Activated CD4-positive, alpha-beta T cell treated with anti-CD3 and anti-CD28 coated beads, Interleukin-2, amount 50 U/mL, for 4 hours (primary cell): ENCODE results near the gene KLHL36.
"Not testable (repeated sequence)": the region's sequence is repeated elsewhere in the genome, so short reads cannot be mapped to it uniquely, and the experiment has no call there.

Experiments used
- DNase-seq, 2 experiments: peaks; one replicate each; pipeline ENCODE4 v3.0.0-alpha.2; 2020

Gene KLHL36

DNA sequence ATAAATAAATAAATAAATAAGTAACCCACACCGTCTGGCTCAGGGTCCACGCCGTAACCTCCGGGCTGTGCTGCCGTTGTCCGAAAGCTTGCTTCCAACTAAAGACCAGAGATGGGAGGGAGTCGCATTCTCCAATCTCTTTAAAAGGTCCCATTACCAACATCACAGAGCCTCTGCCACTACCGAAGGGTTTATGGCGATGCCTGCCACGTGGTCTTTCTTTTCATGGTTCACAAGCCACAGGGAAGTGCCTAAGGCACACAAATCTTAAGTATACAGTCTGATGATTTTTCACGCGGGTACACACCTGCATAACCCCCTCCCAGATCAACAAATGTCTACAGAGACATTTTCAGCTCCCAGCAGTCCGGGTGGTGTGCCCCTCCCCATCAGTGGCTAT is 31.8 kb upstream of the KLHL36 start:
- no peak for DNase-seq

- DNase-seq, result peak in 1 of 2 experiments; percentile 40
Measured at GRCh38 chr16:84617041-84617790, 31.1 kb upstream of the KLHL36 start.

DNA sequence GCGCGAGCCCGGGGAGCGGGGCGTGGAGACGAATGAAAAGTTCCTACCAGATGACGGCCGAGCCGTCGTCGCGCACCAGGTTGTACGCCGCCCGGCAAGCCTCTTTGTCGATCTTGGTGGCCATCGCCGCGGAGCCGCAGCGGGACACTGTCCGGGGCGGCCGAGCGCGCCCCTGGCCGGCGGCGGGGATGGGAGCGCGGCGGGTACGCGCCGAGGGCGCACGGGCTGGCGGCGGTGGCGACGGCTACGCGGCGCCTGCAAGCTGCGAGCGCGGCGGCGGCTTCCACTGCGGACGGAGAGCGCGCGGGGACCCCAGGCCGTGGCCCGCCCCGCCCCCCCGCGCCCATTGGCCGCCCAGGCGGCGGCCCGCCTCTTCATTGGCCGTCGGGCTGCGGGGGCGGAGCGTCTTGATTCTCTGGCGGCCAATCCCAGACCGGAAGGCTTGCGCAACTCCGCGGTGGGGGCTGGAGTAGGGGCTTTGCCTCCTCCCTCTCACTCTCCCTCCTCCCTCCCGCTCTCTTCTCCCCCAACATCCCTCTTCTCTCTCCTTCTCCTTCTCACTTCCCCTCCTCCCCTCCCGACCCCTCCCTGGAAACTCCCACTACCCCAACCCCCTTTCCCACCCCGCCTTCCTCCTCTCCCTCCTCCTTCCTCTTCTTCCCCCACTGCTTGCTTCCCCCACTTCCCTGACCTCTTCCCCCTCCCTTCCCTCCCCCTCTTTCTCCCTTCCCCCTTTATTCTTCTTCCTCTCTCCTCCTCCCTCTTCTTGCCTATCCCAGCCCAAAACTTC is 30.3 kb upstream of the KLHL36 start, which contains the start of gene COTL1:
TSS of gene COTL1 (minus strand) at position 288 of the 790 bp plus-strand sequence. CDS start at position 124, 164 bp downstream.
- peak; percentile 94 to 97 for DNase-seq

GRCh38 chr16:84618581-84619460 is 29.5 kb upstream of the KLHL36 start:
- DNase-seq, result no peak

DNA sequence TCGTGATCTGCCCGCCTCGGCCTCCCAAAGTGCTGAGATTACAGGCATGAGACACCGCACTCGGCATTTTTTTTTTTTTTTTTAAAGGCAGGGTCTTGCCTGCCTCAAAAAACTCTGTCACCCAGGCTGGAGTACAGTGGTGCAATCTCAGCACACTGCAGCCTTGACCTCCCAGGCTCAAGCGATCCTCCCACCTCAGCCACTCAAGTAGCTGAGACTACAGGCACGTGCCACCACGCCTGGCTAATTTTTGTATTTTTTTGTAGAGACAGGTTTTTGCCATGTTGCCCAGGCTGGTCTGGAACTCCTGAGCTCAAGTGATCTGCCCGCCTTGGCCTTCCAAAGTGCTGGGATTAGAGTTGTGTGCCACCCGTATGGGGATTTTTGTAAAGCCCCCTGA is 27.4 kb upstream of the KLHL36 start:
- DNase-seq, result not testable (repeated sequence)

GRCh38 chr16:84625556-84625955 is 22.8 kb upstream of the KLHL36 start:
- no peak for DNase-seq

DNA sequence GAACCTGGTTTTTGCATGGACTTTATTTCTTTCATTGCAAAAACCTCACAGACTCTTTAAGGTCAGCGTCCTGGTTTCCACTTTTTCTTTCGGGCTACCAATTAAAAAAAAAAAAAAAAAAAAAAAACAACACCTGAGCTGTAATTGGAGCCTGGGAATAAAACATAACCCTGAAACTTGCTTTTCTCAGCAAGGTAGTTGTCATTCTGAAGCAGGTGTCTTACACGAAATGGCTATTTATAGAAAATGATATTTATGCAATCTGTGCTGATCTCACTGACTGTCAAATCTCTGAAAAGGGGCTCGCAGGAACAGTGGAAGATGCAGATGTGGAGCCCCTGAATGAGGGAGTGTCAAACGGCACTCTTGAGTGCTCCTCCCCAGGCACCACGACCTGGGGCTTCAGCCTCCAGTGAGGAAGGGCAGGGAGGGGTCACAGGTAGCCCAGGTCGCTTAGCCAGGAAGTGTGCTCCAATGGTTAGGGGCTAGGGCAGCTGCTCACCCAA is 20.0 kb upstream of the KLHL36 start:
- no peak for DNase-seq

- no peak for DNase-seq
Measured at GRCh38 chr16:84629580-84629979, 18.7 kb upstream of the KLHL36 start.

DNA sequence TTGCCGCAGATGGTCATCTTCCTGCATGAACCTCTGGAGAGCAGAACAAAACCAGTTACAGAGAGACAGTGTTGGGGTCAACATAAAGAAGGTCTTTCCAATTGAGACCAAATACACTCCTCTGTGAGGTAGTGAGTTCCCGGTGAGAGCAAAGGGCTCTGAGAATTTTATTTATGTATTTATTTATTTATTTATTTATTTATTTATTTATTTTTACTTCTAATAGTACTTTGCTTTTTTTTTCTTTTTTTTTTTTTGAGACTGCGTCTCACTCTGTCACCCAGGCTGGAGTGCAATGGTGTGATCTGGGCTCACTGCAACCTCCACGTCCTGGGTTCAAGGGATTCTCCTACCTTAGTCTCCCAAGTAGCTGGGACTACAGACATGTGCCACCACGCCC is 18.3 kb upstream of the KLHL36 start:
- no peak for DNase-seq

DNA sequence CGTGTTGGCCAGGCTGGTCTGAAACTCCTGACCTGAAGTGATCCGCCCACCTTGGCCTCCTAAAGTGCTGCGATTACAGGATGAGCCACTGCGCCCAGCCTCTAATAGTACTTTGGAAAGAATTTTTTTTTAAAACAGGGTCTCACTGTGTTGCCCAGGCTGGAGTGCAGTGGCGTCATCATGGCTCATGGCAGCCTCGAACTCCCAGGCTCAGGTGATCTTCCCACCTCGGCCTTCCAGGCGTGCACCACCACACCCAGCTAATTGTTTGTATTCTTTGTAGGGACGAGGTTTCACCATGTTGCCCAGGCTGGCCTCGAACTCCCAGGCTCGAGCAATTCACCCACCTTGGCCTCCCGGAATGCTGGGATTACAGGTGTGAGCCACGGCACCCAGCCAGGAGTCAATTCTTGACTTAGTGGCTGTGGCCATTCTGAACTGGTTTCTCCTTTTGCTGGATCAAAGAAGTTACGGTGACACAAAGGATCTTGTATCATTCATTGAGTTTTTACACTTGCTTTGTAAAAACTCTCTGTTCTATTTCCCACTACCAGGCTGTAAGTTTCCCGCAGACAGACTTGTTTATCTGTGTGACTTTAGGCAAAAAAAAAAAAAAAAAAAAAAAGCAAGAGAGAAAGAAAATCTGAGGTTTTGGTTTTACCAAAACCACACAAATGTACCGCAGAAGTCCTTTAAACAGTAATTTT is 17.7 kb upstream of the KLHL36 start:
- DNase-seq, result no peak

GRCh38 chr16:84631153-84631466 is 17.2 kb upstream of the KLHL36 start:
- DNase-seq, result no peak

DNA sequence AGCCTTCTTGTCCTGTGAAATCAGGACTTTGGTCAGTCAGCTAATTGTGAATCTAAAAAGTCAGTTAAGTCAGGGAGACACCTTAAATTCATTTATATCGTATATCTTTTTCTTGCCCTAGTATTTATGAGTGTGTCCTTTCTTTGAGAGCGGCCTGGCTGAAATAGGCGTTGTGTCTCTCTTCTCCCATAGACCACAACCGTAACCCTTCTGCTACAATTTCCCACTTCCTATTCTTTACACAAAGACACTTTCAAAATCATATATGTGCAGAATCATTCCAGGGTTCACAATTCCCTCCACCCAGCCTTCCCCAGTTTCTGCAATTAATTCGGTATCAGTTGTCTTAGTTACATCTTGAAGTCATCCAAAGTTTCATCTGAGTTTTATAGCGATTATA is 16.4 kb upstream of the KLHL36 start:
- DNase-seq, result no peak

DNA sequence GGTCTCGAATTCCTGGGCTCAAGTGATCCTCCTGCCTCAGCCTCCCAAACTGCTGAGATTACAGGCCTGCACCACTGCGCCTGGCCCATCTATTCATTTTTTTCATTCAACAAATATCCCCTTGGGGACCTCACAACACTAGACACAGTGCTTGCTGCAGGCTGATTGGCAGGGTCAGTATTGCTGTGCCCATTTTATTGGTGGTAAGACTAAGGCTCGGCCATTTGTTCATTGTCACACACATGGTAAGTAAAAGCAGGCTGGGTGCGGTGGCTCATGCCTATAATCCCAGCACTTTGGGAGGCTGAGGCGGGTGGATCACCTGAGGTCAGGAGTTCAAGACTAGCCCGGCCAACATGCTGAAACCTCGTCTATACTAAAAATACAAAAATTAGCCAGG is 15.4 kb upstream of the KLHL36 start:
- not testable (repeated sequence) for DNase-seq

- no peak for DNase-seq
Measured at GRCh38 chr16:84633622-84634021, 14.7 kb upstream of the KLHL36 start.

DNA sequence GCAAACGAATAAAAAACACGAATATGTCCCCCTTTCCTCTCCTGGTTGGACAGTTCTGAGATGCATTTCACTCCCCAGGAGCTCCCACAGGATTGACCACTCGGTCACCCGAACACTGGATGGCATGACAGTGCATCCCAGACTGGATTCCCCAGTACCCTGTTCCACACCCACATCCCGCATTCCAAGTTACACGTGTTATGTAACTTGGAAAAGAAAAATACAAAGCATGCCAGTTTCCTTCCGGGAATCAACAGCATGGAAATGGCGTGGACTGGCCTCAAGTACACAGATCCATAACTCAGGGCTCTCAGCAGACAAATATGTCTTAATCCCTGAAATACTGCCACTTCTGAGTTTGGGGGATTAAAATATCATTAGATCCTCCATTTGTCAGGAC is 12.6 kb upstream of the KLHL36 start:
- no peak for DNase-seq

- no peak for DNase-seq
Measured at GRCh38 chr16:84637709-84638108, 10.6 kb upstream of the KLHL36 start.

GRCh38 chr16:84638231-84638806 is 10.0 kb upstream of the KLHL36 start:
- DNase-seq, result no peak

DNA sequence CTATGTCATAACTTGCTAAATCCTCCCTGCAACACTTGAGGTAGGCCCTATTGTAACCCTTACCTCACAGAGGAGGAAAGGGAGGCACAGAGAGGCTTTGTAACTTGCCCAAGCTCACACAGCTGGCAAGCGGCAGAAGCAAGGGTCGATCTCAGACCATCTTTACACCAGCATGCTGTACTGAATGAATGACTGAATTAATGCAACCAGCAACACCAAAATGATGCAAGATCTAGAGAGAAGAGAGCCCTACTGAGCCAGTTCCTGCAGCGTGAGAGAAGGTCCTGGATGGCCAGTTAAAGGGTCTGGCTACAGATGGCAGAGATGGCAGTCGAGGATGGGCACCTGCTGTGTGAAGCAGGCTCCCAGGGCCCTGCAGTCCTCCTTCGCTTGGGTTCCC is 8.2 kb upstream of the KLHL36 start:
- DNase-seq, result no peak

GRCh38 chr16:84641643-84642358 is 6.5 kb upstream of the KLHL36 start:
- DNase-seq, result no peak

DNA sequence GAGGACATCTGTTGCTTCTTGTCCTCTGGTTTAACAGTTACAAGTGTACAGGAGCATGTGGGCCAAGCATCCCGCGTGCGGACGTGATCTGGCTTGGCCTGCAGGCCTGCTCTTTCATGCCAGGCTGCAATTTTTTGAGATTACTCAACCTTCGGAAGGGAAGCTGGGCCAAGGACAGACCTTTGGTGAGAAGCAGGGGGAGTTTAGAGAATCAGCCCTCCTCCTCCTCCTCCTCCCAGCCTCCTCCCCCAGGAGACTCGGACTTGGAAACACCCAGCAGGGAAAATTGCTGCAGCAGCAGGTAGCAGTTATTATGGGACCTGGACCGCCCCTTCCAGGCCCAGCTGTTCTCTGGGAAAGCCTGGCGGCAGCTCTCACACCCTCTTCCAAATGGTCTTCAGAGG is 5.1 kb upstream of the KLHL36 start:
- no peak for DNase-seq

DNA sequence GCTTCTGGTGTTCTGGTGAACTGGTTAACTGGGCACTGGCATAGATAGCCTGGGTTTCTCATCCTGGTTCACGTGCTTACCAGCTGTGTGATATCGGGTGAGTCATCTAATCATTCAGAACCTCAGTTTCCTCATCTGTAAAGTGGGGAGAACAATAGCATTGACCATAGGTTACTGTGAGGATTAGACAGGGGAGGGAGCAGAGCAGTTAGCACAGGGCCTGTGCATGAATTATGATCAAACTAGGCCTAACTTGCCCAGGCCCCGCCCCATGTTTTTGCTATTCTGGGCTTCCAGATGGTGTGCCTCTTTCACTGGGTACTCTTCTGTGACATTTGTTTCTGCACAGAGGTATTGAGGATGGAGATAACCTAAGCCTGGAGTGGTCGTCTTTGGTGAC is 4.6 kb upstream of the KLHL36 start:
- DNase-seq, result no peak
